ENCODE results near the gene FABP2. TPM values are rescaled to one million over a fixed set of nuclear protein-coding genes. Genes with fewer than 3 reads are reported as not detected.

Gene FABP2
- polyA plus RNA-seq, 1 experiment = not detected

- Histone ChIP-seq H3K27me3 (ENCODE audit: control insufficient read depth, insufficient read depth, low read length) (no peaks in the 10 kb centered on the region), H3K9me3 (ENCODE audit: control insufficient read depth, insufficient read depth, low read length) (no peaks in the 10 kb centered on the region), H3K4me3 (ENCODE audit: low read depth, low read length) (peak overlapping the region; percentile 93), H3K27ac (ENCODE audit: low read depth, low read length) (peak overlapping the region; percentile 95)
- POLR2A ChIA-PET = interaction anchor here (0.6 to 1.5 kb wide), 6 partner anchors 23 to 331 kb away, joined by 3 to 8 read pairs (median 4); partner anchors contain the start of gene USP53
- TF ChIP-seq, protein P1, sequence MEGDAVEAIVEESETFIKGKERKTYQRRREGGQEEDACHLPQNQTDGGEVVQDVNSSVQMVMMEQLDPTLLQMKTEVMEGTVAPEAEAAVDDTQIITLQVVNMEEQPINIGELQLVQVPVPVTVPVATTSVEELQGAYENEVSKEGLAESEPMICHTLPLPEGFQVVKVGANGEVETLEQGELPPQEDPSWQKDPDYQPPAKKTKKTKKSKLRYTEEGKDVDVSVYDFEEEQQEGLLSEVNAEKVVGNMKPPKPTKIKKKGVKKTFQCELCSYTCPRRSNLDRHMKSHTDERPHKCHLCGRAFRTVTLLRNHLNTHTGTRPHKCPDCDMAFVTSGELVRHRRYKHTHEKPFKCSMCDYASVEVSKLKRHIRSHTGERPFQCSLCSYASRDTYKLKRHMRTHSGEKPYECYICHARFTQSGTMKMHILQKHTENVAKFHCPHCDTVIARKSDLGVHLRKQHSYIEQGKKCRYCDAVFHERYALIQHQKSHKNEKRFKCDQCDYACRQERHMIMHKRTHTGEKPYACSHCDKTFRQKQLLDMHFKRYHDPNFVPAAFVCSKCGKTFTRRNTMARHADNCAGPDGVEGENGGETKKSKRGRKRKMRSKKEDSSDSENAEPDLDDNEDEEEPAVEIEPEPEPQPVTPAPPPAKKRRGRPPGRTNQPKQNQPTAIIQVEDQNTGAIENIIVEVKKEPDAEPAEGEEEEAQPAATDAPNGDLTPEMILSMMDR (IDR thresholded peaks at IDR 0.05; ENCODE audit: low read depth, low read length) = peak; percentile 22
- CTCF ChIA-PET = interaction anchor here (1.1 to 3.0 kb wide), 6 partner anchors 14 to 319 kb away, joined by 3 to 14 read pairs (median 4); no protein-coding TSS in a partner anchor
- peak; percentile 78 for DNase-seq (ENCODE audit: low read depth, low spot score)
Measured at GRCh38 chr4:119300101-119300978, 21.6 kb downstream of the FABP2 start.

- ChIA-PET POLR2A (interaction anchor here (0.6 to 1.5 kb wide), 6 partner anchors 88 to 330 kb away, joined by 3 to 8 read pairs (median 4); partner anchors contain the start of gene USP53), CTCF (interaction anchor here (1.1 to 3.0 kb wide), 7 partner anchors 13 to 319 kb away, joined by 3 to 14 read pairs (median 5); no protein-coding TSS in a partner anchor)
- Histone ChIP-seq H3K9me3 (ENCODE audit: control insufficient read depth, insufficient read depth, low read length) (no peaks in the 10 kb centered on the region), H3K4me3 (ENCODE audit: low read depth, low read length) (peak overlapping the region; percentile 93), H3K27ac (ENCODE audit: low read depth, low read length) (peak overlapping the region; percentile 95), H3K27me3 (ENCODE audit: control insufficient read depth, insufficient read depth, low read length) (no peaks in the 10 kb centered on the region)
- TF ChIP-seq, protein P1 (IDR thresholded peaks at IDR 0.05; ENCODE audit: low read depth, low read length) = no peak
- no peak for DNase-seq (ENCODE audit: low read depth, low spot score)
Measured at GRCh38 chr4:119299741-119300100, 22.2 kb downstream of the FABP2 start.

GRCh38 chr4:119299260-119299671 is 22.7 kb downstream of the FABP2 start:
- no peak for DNase-seq (ENCODE audit: low read depth, low spot score)
- CTCF ChIA-PET = interaction anchor here (1.1 to 3.0 kb wide), 5 partner anchors 13 to 318 kb away, joined by 3 to 14 read pairs (median 5); no protein-coding TSS in a partner anchor
- Histone ChIP-seq H3K9me3 (ENCODE audit: control insufficient read depth, insufficient read depth, low read length) (no peaks in the 10 kb centered on the region), H3K27me3 (ENCODE audit: control insufficient read depth, insufficient read depth, low read length) (no peaks in the 10 kb centered on the region), H3K27ac (ENCODE audit: low read depth, low read length) (peak overlapping the region; percentile 95), H3K4me3 (ENCODE audit: low read depth, low read length) (peak overlapping the region; percentile 93)
- TF ChIP-seq, protein P1 (IDR thresholded peaks at IDR 0.05; ENCODE audit: low read depth, low read length) = no peak
- POLR2A ChIA-PET = interaction anchor here (0.7 to 1.5 kb wide), 3 partner anchors 87 to 258 kb away, joined by 3 to 8 read pairs (median 7); partner anchors contain the start of gene USP53

GRCh38 chr4:119297795-119298194 is 24.1 kb downstream of the FABP2 start:
- no peaks in the 10 kb centered on the region for H3K27me3 ChIP-seq (ENCODE audit: control insufficient read depth, insufficient read depth, low read length)
- ChIA-PET CTCF (interaction anchor here (1.0 to 1.2 kb wide), 3 partner anchors 11 to 316 kb away, joined by 3 to 6 read pairs (median 3); no protein-coding TSS in a partner anchor), POLR2A (no interaction called here)
- no peaks in the 10 kb centered on the region for H3K9me3 ChIP-seq (ENCODE audit: control insufficient read depth, insufficient read depth, low read length)
- TF ChIP-seq, protein P1 (IDR thresholded peaks at IDR 0.05; ENCODE audit: low read depth, low read length) = no peak
- H3K27ac ChIP-seq (ENCODE audit: low read depth, low read length) = no peak overlapping the region
- no peak for DNase-seq (ENCODE audit: low read depth, low spot score)
- peak overlapping the region; percentile 11 for H3K4me3 ChIP-seq (ENCODE audit: low read depth, low read length)

Data from AG04450 (cell line).